Peyer's patch (tissue), 4 donors: ENCODE data around the gene TMEM108.

Experiments used
- CTCF ChIP-seq, 6 experiments: fragments of 450-650 bp in 4 of 6; fragments of 200-600 bp in 2 of 6; sonication (generic) in 1 of 6; IDR thresholded peaks; one replicate each; pipeline ENCODE4 v1.5.1; 2017 to 2019; ENCODE audit warnings: antibody characterized with exemption in 6 of 6, mild to moderate bottlenecking in 3 of 6, moderate library complexity in 1 of 6
- POLR2A ChIP-seq, 2 donors: fragments of 450-650 bp; IDR thresholded peaks; one replicate each; pipeline ENCODE4 v1.5.1; 2017; ENCODE audit warnings: antibody characterized with exemption in 2 of 2, mild to moderate bottlenecking in 2 of 2, moderate library complexity in 2 of 2

- no peak for TF ChIP-seq CTCF (IDR thresholded peaks at IDR 0.05)
- TF ChIP-seq POLR2A (IDR thresholded peaks at IDR 0.05), result no peak
Measured at GRCh38 chr3:133168025-133168401, 129.8 kb downstream of the TMEM108 start.
